NCI-H1930 (cell line): ENCODE results near the gene LRRN1.
"Not testable (repeated sequence)": the region's sequence is repeated elsewhere in the genome, so short reads cannot be mapped to it uniquely, and the experiment has no call there.

Experiments used
- DNase-seq, 2 experiments: peaks; one replicate each; lab custom pipeline; 2025; lab: John Stamatoyannopoulos, UW

The LRRN1 gene

DNA sequence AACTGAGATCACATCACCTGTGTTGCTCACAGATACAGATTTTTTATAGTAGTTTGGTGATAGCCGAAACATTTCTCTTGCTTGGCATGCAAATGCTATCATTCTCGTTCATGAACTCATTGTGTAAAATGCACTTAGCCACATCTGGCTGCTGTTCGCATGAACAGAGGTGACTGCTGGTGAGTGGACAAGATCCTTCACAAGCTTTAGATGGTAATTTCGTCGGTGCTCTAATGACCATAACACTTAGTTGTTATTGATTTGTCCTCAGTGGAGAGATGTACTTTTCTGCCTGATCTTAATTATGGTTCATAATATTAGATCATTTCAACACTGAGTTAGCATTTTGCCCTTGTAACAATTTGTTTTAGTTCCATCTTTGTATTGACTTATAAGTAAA, 13.8 kb downstream of the LRRN1 start:
- no peak for DNase-seq

DNA sequence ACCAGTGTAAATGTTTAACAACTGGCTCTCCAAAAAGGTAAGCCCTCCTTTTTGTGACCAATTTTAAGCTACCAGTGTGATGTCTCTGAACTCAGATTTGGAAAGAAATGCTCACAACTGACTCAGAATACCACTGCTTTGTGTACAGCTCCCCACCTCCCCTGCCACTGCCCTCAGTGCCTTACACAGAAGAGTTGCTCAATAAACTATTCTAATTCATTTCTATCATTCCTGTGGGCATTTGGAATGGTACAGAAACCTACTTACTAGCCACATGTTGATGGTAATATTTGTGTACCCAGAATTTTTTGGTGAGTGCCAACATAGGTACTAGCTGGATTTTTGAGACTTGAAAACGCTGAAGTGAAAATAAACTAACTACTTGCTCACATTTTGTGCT, 16.0 kb downstream of the LRRN1 start:
- DNase-seq: no peak

DNA sequence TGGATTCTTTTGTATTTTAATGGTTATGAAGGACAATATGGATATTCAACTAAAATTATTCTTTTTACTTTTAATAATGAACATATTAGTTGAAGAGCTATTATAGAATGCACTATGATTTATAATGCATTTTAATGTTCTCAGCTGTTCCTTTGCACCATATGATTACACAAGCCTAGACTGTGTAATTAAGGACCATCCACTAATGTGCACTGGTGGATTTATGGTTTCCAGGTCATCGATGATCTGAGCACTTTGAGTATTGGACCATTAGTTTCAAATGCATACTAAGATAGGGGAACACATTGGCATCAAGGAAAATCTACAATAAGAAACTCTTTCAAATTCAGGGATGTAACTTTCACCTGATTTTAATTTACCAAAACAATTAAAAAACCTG, 16.8 kb downstream of the LRRN1 start:
- no peak for DNase-seq

DNA sequence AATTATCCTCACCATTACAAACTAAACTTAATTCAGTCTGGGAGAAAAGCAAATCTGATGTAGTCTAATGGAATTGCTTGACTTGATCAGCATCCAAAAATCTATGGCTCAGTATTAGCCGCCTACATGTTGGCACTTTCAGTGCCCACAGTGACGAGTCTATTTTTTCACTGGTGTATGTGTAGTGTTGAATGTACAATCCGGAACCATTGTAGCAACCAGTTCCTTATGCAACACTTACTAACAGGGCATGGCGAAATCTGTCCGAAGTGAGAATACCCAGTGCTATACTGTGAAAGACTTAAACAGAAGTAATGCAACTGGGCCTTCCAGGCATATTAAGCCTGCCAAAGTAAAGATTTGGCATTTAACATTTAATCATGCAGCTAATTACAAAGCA, 18.6 kb downstream of the LRRN1 start:
- DNase-seq: no peak

DNA sequence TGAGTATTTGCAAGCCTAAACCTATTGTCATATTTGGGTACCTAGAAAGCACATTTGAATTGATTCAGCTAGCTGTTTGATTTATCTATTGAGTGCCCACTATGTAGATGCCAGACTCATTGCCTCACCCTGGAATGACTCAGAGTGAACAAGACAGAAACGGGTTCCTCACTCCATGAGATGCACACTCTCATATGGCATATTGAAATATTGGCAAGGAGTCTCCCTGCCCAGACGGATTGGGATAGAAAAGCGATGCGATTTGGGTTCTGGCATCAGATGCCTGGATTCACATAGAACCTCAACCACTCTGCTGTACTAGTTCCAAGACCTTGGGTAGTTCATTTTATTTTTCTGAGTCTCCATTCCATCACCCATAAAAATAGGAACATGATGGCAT, 22.5 kb downstream of the LRRN1 start:
- no peak for DNase-seq

DNA sequence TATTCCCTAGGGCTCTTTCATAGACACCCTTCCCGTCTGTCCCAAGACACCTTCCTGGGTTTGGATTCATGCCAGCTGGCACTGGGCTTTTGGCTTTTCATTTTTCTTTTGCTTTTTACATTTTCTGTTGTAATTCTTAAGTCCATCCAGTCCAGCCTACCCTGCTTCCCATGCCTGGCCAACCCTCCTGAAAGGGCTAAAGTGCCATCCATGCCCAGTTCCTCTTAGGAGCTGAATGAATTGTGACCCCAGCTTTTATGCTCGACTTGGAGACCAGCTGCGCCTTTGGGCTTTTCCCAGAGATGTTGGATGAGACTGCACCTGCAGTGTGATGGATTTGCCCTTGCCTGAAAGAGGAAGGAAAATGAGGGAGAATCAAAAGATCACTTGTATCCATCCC, 25.8 kb downstream of the LRRN1 start:
- no peak for DNase-seq

DNA sequence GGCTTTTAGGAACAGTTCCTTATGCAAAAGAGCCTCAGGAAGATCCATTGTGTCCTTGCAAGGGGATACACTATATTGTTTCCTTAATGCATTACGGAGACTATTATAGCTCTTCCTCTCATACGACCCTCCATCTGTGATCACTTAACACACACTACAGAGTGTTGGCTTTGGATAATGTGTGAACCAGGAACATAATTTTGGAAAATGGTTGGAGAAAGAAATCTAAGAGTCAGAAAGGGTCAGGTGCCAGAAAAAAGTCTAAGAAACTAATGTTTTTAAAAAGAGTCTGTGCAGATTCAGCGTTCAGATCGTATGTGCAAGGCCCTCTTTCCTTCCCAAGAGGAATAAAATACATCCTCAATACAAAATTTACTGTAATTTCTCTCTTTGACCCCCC, 27.3 kb downstream of the LRRN1 start:
- no peak for DNase-seq

DNA sequence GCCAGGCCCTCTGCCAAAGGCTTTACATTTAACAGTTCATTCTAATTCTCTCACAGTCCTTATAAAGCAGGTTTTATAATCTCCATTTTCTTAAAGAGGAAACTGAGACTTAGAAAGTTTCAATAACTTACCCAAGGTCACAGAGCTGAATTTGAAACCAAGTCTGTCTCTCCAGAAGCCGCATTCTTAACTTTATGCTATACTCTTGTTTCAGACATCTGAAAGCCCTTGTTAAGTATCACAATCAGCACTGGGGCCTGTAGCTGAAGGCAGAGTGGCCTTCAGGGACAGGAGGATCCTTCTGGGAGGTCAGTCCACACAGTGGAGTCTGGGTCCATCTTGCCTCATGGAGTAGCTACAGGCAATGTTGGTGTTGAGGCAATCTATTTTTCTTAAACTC, 27.9 kb downstream of the LRRN1 start:
- no peak for DNase-seq

DNA sequence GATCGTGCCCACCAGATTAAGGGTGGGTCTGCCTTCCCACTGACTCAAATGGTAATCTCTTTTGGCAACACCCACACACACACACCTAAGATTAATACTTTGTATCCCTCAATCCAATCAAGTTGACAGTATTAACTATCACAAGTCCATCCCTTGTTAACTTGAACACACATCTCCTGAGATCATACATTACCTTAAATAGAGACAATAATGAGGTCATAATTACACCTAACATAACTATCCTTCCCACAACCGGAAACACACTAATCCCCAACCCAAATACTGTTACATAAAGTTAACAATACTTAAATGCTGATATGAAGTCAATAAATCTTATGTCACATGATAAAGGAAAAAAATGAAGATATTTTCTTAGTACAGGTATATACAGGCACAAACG, 29.2 kb downstream of the LRRN1 start:
- not testable (repeated sequence) for DNase-seq

DNA sequence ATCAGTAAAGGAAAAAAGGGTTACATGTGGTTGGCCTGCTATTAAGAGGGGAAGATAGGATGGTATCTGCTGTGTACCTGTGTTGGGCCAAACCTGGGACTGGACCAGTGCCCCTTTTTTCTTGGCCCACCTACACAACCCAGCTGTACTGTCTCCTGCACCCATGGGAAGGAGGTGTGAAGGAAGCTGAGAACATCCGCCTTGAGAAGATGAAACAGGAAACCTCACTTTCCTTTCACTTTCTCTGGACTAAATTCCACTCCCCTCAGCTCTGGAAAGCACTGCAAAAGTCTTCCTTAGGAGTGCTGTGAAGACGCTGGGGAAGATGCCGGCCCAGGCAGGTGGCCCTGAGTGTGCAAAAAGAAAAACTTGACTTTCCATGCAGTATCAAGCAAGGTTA, 37.6 kb downstream of the LRRN1 start:
- DNase-seq: no peak

DNA sequence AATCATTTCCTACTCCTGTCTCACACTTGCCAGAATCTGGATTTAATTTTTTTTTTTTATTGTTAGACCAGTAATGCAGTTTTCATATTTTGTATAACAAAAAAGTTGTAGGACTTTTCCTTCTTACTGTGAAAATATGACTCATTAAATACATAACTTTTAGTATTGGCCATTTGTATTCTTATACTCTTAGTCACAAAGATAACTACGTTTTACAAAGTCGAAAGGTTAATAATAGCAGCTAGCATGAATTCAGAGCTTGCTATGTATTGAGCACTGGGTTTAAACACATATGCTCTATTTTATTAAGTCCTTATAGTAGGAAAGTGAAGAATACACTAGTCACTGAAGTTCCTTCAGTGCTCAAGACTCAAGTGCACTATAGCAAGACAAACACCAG, 43.1 kb downstream of the LRRN1 start:
- no peak for DNase-seq

DNA sequence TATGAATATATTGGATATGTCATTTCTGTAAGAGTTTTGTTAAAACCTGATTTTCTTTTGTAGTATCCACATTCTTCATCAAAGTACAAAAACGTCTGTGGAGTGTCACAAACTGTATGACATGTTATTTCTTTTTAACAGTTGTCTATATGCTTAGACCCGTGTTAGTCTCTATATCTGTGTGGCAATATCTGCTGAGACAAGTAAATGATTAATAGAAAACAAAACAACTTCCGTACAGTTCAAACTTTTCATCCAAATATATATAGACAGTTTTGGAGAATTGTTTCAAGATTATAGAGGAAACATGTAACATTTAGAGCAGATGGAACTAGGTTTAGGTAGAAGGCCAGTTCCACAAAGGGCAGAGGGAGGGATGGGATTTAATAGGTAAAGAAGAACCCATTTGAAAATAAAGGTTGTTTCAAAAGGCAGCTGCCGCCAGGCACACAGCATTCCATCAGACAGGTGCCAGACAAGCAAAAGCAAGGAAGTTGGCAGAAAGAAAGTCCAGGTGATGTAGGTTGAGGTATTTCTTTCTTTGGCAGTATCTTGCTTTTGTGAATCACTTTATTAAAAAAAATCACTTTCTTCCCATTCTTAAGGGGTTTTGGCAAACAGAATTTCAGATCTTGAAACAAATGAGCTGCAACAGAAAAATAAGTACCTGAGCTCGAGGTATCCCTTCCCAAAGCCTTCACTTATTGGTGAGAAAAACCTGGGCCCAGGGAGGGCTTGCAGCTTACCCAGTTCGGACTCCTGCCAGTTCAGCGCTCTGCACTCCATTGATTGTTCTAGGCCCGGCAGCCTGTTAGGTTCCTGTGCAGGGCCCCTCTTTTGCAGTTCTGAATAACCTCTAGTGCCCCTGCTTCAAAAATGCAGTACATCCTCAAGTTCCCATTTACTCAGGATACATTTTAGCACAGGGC, 49.0 kb downstream of the LRRN1 start:
- no peak for DNase-seq

DNA sequence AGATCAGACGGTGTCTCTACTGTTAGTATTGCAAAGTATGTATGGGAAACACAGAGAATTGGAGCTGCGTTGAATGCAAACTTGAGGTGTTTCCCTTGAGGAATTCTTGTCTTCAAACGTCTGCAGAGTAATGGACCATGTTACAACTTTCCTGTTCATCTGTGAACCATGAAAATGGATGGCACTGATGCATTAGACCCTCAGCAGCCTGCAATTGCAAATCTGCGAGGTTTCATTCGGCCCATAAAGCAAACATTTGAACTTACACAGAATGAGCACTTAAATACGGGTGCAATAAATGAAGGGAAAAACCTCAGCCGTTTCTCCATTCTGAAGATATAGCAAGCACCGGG, 49.7 kb downstream of the LRRN1 start:
- DNase-seq: no peak

DNA sequence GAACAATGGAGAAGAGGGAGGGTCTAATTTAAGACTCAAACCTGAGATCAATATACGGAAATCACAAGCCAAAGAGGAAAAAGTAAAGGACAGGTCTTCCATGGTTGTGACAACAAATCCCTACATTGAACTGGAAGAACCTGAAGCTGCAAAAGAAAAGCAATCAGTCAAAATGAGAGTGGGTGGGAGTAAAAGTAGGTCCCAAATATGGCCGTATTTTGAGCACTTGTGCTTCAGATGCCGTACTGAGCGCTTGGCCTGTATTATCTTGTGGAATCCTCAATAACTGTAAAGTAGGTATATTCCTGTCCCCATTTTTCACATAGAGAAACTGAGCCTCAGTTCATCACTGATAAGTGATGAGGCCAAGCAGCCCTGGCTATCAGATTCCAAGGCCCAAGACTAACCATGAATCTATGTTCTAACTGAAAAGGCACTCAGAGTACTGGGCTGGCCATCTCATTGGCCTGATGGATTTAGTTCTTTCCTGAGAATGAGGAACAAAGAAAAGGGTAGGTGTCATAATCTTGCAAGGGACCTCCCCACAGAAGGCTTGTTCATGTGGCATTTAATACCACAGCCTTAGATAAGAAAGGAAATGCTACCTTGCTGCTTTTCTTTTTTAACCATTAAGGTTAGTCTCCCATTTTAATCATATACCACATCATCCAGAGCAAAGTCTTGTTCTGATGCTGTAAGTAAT, 52.5 kb downstream of the LRRN1 start:
- DNase-seq: no peak

DNA sequence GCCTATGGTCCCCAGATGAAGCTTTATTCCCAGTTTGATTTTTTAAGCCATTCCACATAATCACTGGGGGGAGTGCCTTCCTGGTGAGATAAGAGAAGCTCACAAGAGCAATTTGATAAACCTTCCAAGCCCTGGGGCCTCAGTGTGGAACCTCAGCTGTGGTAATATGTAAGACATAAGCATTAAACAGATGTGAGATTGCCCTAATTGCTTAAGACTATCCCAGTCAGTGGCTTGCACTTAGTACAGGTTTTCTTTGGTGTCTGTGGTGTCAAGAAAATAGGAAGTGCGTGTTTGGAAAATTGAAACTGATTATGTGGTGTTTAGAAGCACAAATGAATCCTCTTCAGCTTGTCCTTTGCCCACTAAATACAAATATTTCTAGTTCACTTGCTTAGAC, 54.3 kb downstream of the LRRN1 start:
- no peak for DNase-seq

DNA sequence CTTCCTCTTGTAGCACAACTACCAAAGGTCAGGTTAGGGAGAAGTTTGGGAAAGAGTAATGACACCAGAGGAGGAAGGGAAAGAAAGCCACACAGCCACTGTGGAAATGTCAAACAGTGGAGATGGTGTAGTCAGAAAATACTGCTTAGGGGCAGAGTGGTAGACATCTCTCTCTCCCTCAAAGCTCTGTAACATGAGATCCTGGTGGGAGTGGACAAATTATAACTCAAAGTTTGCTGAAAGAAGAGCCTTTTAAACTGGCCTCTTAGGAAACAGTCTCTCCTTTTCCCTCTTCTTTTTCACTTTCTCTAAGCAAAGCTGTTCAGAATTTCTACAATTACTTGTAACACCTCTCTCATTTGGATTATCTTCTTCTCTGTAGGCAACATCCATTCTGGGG, 55.8 kb downstream of the LRRN1 start:
- DNase-seq: no peak

DNA sequence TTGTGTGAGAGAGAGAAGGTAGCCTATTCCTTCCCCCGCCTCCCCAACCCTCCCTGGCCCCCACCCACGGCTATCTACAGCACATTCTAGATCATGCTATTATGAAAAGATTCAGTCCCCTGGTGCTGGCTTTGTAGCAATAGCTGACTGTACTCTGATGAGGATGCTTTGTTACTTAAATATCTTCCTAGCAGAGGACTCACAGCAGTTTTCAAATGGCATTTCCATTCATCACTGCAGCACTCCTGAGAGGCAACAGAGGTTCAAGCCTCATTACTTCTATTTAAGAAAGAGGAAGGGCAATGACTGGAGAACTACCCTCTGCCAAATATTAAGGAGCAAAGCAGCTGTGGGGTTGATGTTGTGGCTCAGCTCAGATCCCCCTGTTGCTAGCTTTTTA, 61.0 kb downstream of the LRRN1 start:
- DNase-seq: no peak

DNA sequence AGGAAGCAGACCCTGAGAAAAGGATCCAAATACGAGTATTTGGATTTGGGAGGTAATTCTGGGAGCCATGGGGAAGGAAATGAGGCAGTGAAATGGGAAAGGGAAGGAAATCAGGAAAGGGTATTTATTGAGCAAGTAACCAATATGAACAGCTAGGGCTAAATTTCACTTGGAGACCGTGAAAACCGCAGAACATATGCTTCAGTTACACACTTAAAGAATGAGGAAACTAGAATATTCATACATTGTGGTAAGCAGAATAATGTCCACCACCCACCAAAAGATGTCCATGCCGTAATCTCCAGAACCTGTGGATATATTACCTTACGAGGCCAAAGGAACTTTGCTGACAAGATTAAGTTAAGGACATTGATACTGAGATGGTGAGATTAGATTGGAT, 63.3 kb downstream of the LRRN1 start:
- no peak for DNase-seq

DNA sequence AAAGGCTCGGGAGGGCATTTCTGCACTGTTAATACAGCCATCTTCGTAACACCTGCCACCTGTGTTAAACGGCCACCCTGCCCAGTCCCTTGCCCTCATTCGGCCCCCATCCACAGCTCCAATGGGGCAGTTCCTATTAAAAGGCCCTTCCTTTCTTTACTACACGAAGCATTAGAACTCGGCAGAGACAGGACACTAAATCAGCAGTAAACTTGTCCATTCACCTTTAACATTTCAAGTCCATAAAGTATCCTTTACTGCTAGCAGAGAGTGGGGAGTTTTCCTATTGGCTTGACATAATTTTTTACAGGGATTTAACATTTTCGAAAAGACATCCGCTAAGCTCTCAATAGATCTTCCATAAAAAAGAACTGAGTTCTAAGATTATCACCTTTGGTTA, 76.3 kb downstream of the LRRN1 start:
- no peak for DNase-seq

DNA sequence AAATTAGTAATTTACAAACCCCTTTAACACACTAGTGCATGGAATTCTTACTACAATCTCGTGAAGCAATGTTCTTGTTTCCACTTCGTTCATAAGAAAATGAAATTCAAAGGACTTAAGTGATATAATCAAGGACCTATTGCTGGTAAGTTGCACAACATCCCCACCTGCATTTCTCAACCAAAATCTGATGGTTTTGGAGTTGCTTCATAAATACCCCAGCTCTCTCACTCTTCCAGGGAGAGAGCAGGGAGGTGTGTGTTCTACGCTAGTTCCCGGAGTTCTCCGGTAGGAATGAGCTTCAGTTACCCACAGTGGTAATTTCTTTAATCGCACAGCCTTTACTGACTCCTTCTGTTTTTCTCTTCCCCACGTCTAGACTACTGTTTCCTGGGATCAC, 81.8 kb downstream of the LRRN1 start:
- no peak for DNase-seq

DNA sequence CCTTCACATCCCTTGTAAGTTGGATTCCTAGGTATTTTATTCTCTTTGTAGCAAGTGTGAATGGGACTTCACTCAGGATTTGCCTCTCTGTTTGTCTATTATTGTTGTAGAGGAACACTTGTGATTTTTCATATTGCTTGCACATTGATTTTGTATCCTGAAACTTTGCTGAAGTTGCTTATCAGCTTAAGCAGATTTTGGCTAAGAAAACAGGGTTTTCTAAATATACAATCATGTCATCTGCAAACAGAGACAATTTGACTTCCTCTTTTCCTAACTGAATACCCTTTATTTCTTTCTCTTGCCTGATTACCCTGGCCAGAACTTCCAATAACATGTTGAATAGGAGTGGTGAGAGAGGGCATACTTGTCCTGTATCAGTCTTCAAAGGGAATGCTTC, 88.1 kb downstream of the LRRN1 start:
- DNase-seq: not testable (repeated sequence)

DNA sequence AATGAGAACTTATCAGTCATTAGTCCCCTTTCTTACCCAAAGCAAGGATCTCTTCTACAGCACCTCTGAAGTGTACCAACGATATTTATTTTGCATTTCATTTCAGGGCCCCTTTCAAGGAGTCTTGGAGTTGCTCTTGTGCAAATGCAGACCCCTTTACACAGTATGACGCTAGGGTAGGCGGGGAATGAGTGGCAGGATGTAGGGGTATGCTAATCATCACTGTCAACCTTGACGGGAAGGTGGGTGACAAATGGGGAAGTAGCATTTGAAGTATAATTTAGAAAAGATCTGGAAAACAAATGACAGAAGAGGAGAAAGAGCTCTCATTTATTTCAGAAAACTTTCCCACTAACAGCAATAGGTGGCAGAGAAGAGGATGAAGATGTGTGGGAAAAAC, 94.4 kb downstream of the LRRN1 start:
- DNase-seq: no peak
